OCI-LY7 (cell line): ENCODE data around the gene ELOVL6.

Source experiments
- CTCF ChIP-seq: fragments of 200-600 bp; sonication (generic); conservative IDR thresholded peaks from 2 replicates; pipeline ENCODE4 v1.5.1; 2014; ENCODE audit warnings: mild to moderate bottlenecking, antibody characterized with exemption, low read length, moderate library complexity, mixed read lengths
- EZH2phosphoT487 ChIP-seq: fragments of 200-600 bp; sonication (generic); IDR thresholded peaks from 2 replicates; pipeline ENCODE4 v1.6.1; 2018; ENCODE audit warnings: low read depth, borderline replicate concordance, mild to moderate bottlenecking, mixed run types, antibody characterized with exemption, low read length, moderate library complexity, mixed read lengths

DNA sequence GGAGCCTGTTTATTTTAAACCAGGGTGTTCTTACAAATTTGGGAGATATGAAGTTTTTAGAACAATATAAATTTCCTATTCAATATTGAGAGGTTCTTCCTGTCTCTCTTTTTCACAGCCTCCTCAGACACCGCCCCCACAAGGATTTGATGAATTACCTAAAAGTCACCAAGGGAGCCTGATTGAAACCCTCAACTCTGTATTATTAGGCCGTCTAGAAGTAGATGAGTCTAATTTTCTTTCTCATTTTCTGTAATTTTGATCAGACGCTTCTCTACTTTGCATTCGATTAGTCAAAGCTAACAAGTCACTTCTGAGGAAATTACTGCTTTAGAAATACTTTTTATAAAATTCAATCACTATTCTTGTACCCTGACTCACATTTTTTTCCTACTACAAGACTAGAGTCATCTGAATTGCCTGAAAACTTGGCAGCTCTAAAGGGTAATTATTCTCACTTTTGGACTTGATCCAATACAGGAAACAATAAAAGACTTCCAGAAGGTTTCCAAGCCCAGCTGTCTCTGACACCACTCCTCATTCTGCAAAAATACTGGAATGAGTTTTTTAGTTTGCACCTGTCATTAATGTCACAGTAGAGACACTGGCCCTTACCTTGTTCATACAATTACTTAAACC, 111.2 kb downstream of the ELOVL6 start:
- no peak for TF ChIP-seq CTCF
- TF ChIP-seq EZH2phosphoT487, result no peak
